Hematopoietic multipotent progenitor cell treated with erythropoietin and hydrocortisone succinate and interleukin-3 and kit ligand, for 15 days (in vitro differentiated cells): Measurements from ENCODE around the gene RNASEL.
A peak's percentile ranks its signal among the peaks of the same experiment; 100 is the strongest.

Source experiments
- DNase-seq: peaks from one replicate; pipeline ENCODE4 v3.0.0-alpha.2; 2015; ENCODE audit warnings: low spot score

The RNASEL gene

GRCh38 chr1:182620924-182621585 lies 32.0 kb upstream of the RNASEL start:
- no peak for DNase-seq

GRCh38 chr1:182617734-182618351 lies 28.8 kb upstream of the RNASEL start:
- DNase-seq, result no peak

GRCh38 chr1:182617014-182617429 lies 28.0 kb upstream of the RNASEL start:
- DNase-seq, result no peak

GRCh38 chr1:182616130-182617013 lies 27.3 kb upstream of the RNASEL start:
- peak; percentile 53 for DNase-seq

DNA sequence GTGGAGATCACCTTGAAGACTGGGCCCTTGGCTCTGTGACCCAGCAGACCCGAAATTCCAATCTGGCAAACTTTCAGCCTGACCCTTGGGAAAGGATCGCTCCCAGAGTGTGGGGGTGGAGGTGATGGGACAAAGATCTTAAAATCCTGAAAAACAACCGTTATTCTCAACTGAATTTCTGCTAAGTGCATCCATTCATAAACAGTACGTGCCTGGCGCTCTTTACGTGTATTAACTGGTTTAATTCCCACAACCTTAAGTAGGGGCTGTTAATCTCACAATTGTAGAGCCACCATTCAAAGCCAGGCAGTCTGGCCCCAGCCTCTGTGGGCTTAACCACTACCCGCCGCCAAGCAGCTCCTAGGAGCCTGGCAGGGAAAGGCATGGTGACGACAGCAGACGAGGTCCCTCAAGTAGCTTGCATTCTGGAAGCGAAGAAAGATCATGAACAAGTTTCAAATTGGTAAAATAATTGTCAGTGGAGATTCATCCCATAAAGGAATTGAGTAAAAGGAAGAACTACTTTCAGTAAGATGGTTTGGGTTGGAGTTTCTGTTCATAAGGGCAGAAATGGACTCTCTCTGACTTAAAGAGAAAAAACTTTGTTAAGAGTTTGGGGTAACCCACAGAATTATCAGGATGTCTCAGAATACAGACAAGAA lies 26.5 kb upstream of the RNASEL start:
- no peak for DNase-seq

GRCh38 chr1:182614796-182615454 lies 25.9 kb upstream of the RNASEL start:
- peak; percentile 33 for DNase-seq

DNA sequence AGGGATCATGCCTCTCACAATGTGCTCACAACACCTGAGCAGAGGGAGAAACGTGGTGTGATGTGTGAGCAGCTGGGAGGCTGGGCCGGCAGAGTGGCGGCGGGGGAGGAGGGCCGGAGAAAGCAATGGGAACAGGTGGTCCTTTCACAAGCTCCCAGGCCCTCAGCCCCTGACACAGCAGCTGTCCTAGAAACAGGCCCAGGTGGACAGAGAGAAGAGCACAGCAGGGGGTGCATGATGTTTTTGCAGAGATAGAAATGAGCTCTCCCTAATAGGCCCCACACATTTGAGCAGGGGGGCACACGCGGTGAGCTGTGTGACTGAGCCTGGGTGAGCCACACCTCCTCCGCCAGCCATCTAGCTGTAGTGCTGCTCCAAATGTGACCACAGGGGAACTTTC lies 22.7 kb upstream of the RNASEL start:
- no peak for DNase-seq

GRCh38 chr1:182611326-182611725 lies 22.3 kb upstream of the RNASEL start:
- no peak for DNase-seq

GRCh38 chr1:182610606-182611194 lies 21.6 kb upstream of the RNASEL start:
- no peak for DNase-seq

DNA sequence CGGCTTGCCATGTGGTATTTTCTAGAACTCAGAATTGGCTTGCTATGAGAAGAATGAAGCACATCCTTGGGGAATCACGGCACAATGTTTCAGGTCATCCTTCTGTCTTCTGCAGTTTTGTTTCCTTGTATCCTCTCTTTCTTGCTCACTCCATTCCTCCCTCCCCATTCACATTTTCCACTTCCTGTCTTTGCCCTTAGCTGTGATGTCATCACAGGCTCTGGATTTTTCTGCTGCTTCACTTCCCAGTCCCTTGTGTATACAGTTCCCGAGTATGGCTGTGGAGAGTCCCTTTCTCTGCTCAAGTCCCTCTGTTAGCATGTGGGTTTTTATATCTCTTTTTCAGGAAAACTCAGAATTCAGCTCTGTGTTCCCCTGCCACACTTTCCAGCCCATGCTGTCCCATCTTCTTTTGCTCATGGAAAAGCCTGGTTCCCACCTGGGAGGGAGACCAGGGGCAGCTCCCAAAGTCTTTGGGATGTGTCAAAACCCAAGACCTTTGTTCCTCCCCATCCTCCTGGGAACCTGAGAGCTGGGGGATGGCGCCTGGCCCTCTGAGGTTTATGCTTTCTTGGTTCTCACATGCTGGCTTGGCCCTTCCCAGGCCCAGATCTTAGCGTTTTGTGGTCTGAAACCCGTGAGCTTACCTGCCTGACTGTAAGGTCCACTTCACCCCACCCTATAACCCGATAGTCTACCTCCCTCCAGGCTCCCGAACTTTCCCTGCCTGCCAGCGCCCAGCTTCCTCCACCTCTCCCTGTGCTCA lies 20.0 kb upstream of the RNASEL start:
- no peak for DNase-seq

DNA sequence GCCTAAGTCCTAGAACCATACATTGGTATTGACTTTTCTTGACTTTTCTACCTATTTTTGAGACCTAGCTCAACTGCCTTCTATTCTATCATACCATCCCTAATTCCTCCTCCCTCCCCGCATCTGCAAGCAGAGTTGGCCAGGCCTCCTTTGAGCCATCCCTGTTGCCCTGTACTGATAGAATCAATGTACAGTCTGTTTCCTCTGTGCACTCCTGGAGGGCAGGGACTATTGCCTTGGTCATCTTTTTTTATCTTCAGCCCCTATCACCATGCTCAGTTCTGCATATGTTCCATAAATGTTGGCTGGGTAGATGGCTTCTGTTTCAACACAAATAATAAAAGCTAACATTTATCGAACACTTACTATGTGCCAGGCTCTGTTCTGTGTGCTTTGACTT lies 19.2 kb upstream of the RNASEL start:
- DNase-seq, result no peak

DNA sequence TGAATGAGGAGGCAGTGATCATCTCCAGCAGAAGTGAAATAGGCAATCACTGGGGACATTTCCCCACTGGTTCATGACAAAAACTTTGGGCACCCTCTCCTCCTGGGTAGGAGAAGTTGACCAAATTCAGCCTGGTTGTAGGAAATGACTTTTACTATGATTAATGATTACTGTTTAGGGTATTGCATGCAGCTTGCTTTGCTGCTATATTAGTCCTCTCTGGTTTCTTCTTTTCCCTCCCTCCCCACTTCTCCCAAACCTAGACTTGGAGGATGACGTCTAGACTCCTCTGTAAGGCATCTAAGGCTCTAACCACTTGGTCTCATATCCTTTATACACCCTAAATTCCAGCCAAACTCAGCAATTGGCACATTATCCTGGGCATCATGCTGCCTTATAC lies 18.5 kb upstream of the RNASEL start:
- DNase-seq, result no peak

- DNase-seq, result peak; percentile 90
Observed at GRCh38 chr1:182604175-182605164, 15.4 kb upstream of the RNASEL start, which contains the start of gene RGS16. RGS16 (minus strand) TSS chr1:182604389; CDS start chr1:182604259, 130 bp downstream.

DNA sequence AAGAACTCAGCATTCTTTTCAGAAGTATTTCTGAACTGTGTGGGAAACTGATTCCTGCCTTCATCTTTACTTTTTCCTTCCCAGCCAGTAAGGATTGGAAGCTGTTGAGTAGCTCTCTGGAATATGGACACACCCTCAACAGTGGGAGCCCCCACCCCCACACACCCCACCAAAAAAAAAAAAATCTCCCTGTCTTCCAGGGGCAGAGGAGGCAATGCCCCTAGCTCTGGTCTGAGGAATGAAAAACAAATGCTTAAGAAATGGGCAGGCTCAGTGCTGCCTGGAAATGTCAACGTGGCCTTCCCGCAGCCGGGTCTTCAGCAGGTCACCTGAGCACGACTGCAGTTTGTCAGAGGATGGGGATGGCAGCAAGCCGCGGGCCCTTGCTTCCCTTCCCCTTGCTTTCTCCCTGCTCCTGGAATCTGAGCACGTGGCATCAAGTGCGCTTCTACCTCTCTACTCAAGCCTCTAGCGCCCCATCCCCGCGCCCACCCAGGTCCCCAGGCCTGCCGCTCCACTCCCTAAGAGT lies 14.7 kb upstream of the RNASEL start:
- no peak for DNase-seq

DNA sequence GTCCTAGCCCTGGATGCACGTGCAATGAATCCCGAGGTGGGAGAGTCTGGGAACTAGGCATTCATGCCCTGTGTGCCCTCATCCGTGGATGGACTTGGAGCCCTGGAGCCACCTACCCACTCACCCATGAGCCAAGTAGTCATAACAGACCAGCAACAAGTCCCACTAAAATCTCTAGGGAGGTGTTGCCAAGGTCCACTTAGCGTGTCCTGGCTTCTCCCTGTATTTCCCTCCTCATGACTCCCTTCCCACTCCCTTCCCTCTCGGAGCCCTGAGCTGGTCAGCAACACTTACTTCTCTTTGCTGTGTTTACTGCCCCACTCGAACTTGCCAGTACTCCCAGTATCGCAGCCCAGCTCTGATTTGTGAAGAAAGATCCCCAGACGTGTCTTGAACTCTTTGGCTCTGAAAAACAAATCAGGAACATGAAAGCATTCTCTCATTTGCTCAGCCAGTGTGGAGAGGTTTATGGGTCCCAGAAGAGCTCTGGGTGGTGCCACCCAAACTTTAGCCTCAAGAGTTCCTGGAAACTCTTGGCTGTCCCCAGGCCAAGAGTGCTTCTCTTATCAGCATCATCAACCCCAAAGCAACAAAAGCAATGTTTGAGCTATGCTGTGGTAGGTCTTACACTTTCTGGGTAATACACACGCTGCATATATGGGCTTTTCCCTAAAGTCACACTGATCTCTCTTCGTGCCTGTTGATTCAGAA lies 14.0 kb upstream of the RNASEL start:
- no peak for DNase-seq

- DNase-seq, result no peak
Observed at GRCh38 chr1:182601913-182602312, 12.9 kb upstream of the RNASEL start.

- DNase-seq, result peak; percentile 87
Observed at GRCh38 chr1:182601416-182601786, 12.3 kb upstream of the RNASEL start.

- no peak for DNase-seq
Observed at GRCh38 chr1:182600745-182601415, 11.8 kb upstream of the RNASEL start.
